ENCODE measurements around the gene TUBB. TPM values are rescaled to one million over a fixed set of nuclear protein-coding genes. Genes with fewer than 3 reads are reported as not detected.

The TUBB gene
- total RNA-seq, 1 experiment from 2014 or later = 853 TPM

- CTCF ChIA-PET = no interaction called here
- H3K27me3 ChIP-seq (ENCODE audit: control insufficient read depth, insufficient read depth, low read length) = no peaks in the 10 kb centered on the region
- no peak overlapping the region for H3K4me3 ChIP-seq (ENCODE audit: low read depth in 2 of 2, low read length in 2 of 2)
- intact Hi-C loops (cut with micrococcal nuclease; ENCODE audit: unreplicated experiment) = no loop called here
- BruUV-seq (replicated peaks) = no TSS peak
- H3K9me3 ChIP-seq (ENCODE audit: control insufficient read depth, insufficient read depth, low read depth, low read length) = no peaks in the 10 kb centered on the region
- DNase-seq (ENCODE audit: low read depth, low spot score) (no peak), ATAC-seq (no peak)
- H3K4me1 ChIP-seq (ENCODE audit: control insufficient read depth, insufficient read depth, low read length) = peaks cover 7% of the 10 kb centered on the region; the same call in 1 of the 2 replicates
- in situ Hi-C loops (cut with HindIII; ENCODE audit: low pct_unique_long_range_greater_than_20kb, low sequenced_read_pairs) = no loop called here
- POLR2A ChIA-PET = no interaction called here
- TF ChIP-seq, protein P1, sequence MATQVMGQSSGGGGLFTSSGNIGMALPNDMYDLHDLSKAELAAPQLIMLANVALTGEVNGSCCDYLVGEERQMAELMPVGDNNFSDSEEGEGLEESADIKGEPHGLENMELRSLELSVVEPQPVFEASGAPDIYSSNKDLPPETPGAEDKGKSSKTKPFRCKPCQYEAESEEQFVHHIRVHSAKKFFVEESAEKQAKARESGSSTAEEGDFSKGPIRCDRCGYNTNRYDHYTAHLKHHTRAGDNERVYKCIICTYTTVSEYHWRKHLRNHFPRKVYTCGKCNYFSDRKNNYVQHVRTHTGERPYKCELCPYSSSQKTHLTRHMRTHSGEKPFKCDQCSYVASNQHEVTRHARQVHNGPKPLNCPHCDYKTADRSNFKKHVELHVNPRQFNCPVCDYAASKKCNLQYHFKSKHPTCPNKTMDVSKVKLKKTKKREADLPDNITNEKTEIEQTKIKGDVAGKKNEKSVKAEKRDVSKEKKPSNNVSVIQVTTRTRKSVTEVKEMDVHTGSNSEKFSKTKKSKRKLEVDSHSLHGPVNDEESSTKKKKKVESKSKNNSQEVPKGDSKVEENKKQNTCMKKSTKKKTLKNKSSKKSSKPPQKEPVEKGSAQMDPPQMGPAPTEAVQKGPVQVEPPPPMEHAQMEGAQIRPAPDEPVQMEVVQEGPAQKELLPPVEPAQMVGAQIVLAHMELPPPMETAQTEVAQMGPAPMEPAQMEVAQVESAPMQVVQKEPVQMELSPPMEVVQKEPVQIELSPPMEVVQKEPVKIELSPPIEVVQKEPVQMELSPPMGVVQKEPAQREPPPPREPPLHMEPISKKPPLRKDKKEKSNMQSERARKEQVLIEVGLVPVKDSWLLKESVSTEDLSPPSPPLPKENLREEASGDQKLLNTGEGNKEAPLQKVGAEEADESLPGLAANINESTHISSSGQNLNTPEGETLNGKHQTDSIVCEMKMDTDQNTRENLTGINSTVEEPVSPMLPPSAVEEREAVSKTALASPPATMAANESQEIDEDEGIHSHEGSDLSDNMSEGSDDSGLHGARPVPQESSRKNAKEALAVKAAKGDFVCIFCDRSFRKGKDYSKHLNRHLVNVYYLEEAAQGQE (IDR thresholded peaks at IDR 0.05; ENCODE audit: insufficient read depth in 1 of 2, low read depth in 2 of 2, low read length in 1 of 2) = no peak
- TF ChIP-seq CTCF (IDR thresholded peaks at IDR 0.05) = no peak
- no peak for TF ChIP-seq TCF7L2 (IDR thresholded peaks at IDR 0.05; ENCODE audit: low read depth, low read length)
- TF ChIP-seq SIN3A (IDR thresholded peaks at IDR 0.05; ENCODE audit: borderline replicate concordance, insufficient read depth, low read depth, low read length) = no peak
- no peak for TF ChIP-seq POLR2AphosphoS5 (IDR thresholded peaks at IDR 0.05; ENCODE audit: low read depth, low read length)
- no peaks in the 10 kb centered on the region for H3K36me3 ChIP-seq (ENCODE audit: control insufficient read depth, insufficient read depth, low read length)
- H3K27ac ChIP-seq (ENCODE audit: low read length) = no peak overlapping the region
These were observed 23.7 kb upstream of the TUBB start for GRCh38 chr6:30696432-30696831.

DNA sequence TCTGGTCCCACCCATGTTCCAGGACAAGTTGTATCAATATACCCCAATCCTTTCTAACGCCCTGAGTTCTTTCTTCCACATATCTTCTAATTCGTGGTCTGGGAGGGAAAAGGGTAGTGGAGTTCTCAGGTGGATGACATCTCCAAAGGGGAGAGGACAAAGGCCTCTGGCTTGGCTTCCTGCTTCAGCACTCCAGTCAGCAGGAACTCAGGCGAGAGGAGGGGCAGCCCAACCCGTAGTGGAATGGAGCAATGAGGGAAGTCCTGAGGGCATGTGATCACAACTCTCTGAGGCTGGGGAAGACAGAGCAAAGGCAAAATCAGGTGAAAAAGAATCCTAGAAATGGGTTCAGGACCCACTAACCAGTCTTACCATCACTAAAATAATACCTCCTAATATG is 19.8 kb upstream of the TUBB start:
- no peak for DNase-seq (ENCODE audit: low read depth, low spot score)
- BruUV-seq (replicated peaks) = no TSS peak
- Histone ChIP-seq H3K36me3 (ENCODE audit: control insufficient read depth, insufficient read depth, low read length) (no peaks in the 10 kb centered on the region), H3K4me1 (ENCODE audit: control insufficient read depth, insufficient read depth, low read length) (no peaks in the 10 kb centered on the region), H3K4me3 (ENCODE audit: low read depth in 2 of 2, low read length in 2 of 2) (no peak overlapping the region), H3K27me3 (ENCODE audit: control insufficient read depth, insufficient read depth, low read length) (no peaks in the 10 kb centered on the region), H3K27ac (ENCODE audit: low read length) (no peak overlapping the region), H3K9me3 (ENCODE audit: control insufficient read depth, insufficient read depth, low read depth, low read length) (no peaks in the 10 kb centered on the region)
- ATAC-seq = no peak
- in situ Hi-C loops (cut with HindIII; ENCODE audit: low pct_unique_long_range_greater_than_20kb, low sequenced_read_pairs) (no loop called here), intact Hi-C loops (cut with micrococcal nuclease; ENCODE audit: unreplicated experiment) (no loop called here)
- TF ChIP-seq POLR2AphosphoS5 (IDR thresholded peaks at IDR 0.05; ENCODE audit: low read depth, low read length) = no peak
- TF ChIP-seq, protein P1 (IDR thresholded peaks at IDR 0.05; ENCODE audit: insufficient read depth in 1 of 2, low read depth in 2 of 2, low read length in 1 of 2) = no peak
- POLR2A ChIA-PET = no interaction called here
- CTCF ChIA-PET = interaction anchor here (0.9 kb wide), 1 partner anchor 21 kb away, joined by 4 read pairs; no protein-coding TSS in a partner anchor

Measured in Panc1 (cell line).